NCI-H1048 (cell line): ENCODE measurements around the gene ATP6V1A.

ENCODE experiments used
- DNase-seq: peaks from one replicate; lab custom pipeline; 2025; lab: John Stamatoyannopoulos, UW

ATP6V1A gene

DNA sequence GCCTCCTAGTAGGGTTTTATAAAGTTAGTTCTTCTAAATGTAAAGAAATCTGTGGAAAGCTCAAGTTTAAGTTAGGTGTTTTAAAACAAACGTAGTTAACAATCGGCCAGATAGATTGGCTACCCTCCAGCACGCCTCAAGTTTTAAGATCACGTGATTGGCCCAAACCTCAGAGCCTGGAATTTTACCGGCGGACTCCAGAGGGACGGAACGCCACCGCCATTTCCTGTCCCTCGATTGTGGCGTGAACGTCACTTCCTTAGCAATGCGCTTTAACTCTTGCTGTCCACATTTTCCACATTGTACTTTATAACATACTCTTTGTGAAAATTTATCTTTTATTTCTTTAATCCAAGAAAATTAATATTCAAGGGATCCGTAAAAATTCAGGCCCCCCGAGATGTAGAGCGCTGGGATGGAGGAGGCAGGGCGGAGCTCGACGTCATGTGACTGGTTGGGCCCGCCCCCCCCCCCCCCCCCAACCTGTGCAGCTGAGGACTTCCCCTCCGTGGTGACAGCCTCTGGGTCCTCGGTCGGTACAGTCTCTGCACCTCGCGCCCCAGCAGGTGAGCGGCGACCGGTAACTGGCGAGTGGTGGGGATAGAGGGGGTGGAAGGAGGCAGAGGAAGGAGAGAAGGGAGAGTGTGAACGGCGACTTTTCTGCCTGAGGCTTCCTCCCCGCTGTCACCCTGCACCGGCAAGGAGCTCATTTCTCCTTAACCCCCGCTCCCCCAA, at the start of gene ATP6V1A:
TSS of gene ATP6V1A (plus strand) at position 488 of the 735 bp plus-strand sequence. CDS start 31,719 bp downstream, outside the sequence.
- DNase-seq = peak; percentile 89

- no peak for DNase-seq
Observed at GRCh38 chr3:113697500-113698090, 49.2 kb upstream of the ATP6V1A start.

DNA sequence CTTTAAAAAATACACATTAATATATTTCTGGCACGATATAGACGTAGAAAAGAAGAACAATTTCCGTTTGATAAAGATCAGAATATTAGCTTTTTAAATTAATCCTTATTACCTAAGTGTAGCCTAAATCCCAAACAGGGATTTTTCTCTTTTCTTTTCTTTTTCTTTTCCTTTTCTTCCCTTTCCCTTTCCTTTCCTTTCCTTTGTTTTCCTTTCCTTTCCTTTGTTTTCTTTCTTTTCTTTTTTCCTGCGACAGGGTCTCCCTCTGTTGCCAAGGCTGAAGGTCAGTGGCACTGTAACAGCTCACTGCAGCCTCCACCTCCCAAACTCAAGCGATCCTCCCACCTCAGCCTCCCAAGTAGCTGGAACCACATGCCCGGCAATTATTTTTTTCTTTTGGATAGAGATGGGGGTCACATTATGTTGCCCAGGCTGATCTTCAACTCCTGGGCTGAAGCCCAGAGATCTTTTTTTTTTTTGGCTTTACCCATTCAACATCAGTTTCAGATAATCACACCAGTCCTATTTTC, 48.6 kb upstream of the ATP6V1A start:
- no peak for DNase-seq

- no peak for DNase-seq
Observed at GRCh38 chr3:113698956-113699355, 47.9 kb upstream of the ATP6V1A start.

GRCh38 chr3:113707835-113708234, 39.0 kb upstream of the ATP6V1A start:
- DNase-seq = no peak

DNA sequence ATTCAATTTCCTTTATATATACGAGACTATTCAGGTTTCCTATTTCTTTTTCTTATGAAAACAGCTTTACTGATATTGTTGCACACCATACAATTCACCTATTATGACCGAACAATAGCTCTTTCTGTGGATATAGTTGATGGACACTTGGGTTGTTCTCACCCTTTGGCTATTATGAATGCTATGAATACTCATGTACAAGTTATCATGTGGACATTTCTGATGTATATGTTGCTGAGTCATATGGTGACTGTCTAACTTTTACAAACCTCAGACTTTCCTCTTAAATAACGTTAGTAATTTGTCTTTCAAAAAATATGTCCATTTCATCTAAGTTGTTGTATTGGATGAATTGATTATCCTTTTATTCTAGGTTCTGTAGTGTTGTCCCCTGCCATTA, 34.7 kb upstream of the ATP6V1A start:
- no peak for DNase-seq

- DNase-seq = no peak
Observed at GRCh38 chr3:113714702-113715101, 32.1 kb upstream of the ATP6V1A start.

DNA sequence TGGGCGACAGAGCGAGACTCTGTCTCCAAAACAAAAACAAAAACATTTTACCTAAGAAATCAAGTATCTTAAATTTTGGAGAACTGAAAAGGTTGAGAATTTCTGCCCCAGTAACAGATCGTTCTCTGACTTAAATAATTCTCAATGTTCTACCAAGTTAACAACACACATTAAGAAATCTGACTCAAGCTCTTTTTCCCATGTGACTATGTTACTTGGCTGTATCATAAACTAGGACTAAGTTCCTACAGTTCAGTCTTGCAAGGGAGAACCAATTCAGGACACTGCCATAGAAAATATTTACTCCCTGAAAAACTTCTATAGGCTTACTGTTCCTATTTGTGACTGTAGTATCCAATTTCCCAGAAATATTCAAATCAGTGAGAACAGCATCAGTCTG, 29.5 kb upstream of the ATP6V1A start:
- no peak for DNase-seq

- DNase-seq = no peak
Observed at GRCh38 chr3:113717818-113718217, 29.0 kb upstream of the ATP6V1A start.

GRCh38 chr3:113719294-113719693, 27.5 kb upstream of the ATP6V1A start:
- DNase-seq = no peak

DNA sequence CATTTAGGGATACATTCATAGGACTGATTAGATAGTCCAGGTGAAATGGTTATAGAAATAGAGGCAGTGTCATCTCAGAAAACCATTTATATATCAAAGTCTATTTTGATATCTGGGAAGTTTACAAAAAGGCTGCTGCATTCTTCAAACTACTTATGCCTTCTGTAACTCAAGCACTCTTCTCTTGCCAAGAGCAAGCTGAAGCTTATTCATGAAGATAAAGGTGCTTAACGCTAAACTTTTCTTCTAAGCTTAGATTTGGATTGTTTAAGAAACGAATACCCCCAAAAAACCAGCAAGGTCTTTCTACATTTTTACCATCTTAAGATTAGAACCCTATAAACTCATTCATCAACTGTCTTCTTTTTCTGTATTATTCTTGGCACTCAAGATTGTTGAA, 27.1 kb upstream of the ATP6V1A start:
- no peak for DNase-seq

DNA sequence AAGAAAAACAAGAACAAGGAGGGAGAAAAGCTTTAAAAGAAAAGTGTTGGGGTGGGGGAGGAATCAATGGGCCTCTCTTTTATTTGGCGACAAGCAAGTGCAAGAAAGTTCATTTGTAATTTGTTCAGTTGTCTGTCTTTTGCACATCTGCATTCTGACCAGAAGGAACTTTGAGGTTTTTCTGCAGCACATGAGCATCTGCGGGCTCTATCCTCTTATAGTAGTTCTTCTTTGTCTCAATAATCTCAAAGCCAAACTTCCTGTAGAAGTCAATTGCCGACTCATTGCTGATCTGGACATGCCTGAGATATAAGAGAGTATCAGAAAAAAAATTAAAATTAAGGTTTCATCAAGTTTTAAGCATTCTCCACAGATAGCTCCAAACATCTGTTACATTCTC, 25.2 kb upstream of the ATP6V1A start:
- no peak for DNase-seq

DNA sequence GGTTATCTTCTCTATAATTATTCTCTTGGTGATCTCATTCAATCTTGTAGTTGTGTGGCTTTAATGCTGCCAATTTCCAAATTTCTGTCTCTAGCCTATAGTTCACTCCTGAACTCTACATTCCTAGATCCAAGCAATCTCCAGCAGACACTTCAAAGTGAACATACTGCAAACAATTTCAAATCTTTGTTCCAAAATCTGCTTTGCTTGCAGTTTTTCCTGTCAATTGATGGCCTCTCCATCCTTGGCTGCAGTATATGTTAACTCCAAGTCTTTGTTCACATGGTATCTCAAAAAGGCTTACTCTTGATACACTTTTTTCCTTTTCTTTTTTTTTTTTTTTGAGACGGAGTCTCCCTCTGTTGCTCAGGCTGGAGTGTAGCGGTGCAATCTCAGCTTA, 18.2 kb upstream of the ATP6V1A start:
- no peak for DNase-seq

- no peak for DNase-seq
Observed at GRCh38 chr3:113730550-113730949, 16.3 kb upstream of the ATP6V1A start.

DNA sequence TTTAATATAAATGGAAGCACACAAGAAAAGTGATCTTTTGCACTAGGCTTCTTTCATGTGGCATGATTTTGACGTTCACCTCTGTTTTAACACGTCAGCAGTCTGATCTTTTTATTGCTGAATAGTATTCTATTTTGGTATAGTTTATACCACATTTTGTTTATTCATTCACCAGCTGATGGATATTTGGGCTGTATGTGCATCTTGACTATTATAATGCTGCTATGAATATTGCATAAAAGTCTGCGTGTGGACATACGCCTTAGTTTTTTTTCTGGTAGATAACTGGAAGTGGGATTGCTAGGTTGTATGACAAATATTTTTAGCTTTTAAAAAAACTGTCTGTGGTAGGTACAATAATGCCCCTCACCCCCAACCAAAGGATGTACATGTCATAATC, 15.1 kb upstream of the ATP6V1A start:
- DNase-seq = no peak

DNA sequence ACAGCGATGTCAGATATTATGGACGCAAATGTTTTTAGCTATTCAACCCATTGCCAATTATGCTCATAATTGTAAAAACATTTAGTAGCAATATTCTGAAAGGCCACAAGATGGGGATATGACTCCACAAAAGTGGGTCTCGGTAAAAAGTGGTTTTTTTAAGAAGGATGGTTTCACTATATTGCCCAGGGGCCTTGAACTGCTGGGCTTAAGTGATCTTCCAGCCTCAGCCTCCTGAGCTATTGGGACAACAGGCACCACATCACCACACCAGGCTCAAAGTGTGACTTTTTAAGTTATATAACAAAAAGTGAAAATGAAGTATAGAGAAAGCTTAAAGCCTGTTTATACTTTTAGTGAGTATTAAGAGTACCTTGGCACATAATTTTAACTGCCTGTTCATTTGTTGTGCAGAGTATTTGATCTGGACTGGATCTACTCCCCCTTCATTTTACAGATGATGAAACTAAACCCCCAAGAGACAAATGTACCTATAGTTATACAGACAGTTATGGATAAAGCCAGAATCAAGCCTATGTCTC, 10.2 kb upstream of the ATP6V1A start:
- peak; percentile 48 for DNase-seq

- no peak for DNase-seq
Observed at GRCh38 chr3:113741086-113741485, 5.7 kb upstream of the ATP6V1A start.

DNA sequence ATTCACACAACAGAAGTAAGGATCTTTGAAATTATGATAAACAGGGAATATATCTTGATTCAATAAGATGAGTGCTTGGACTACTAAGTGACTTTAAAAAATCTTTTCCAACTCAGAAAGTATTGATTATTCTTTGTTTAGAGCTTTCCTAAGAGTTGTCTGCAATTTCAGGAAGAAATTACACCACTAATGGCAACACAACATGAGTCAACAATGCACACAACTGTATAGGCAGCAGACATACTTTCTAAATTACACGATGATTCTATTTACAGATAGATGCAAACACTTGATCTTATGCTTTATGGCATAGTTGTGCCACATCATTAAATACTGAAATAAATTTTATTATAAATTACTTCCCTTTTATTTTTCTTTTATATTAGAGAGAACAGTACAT, 5.2 kb upstream of the ATP6V1A start:
- no peak for DNase-seq

DNA sequence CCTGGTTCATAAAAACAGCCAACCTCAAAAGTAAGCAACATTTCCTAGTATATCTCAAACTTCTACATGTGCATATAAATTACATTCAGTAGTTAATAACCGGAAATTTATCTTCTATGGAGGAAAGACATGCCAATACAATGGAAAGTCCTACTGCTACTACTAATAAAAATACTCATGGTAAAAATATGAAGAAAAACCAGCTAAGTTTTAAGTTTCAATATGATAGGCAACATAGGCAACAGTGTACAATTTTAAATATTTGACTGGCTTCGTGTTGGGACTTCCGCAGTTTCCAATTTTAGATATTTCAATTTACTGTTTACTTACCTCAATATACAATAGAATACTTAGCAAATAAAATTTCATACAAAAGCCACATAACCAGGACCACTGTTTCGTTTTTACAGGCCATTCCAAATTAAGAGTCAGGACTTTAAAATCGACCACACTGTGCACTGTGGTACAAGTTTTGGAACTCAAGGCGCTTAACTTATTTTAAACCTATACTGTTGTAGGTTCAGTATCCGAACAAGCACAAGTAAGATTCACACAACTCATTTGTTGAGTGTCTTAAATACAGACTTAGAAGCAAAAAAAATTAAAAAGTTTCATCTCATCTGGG, 3.7 kb upstream of the ATP6V1A start:
- no peak for DNase-seq

DNA sequence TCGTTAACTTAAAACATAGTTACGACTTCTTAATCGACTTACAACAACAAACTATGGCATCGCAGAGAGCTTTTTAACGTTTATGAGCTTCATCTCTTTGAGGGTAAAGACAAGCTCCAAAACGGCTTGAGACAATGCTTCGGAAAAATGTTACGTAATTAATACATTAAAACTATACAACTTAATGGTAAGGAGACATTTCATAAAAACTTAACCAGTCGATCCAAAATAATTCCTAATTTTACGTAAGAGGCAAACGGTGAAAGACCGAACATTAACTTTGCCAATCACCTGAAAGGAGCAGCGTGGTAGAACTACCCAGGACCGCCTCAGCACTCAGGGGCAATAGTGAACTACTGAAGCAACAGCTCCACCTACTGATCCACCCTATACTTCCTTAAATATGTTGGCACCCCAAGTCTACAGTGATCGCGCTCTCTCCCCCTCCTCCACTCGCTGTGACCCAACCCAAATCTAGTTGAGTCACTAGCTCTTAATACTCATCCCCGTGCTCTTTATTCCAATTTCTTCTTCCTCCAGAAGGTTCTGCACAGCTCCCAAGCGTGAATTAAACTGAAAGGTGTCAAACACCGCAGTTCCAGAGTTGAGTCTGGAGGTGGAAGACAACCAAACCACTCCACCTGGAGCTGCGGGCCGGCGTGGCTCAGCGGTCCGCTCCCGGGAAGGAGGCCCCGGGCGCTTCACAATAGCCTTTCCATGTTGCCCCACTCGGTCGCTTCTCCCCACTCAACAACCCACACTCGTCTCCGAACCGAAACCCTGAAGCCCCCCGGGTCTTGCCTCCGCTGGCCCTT, 1.7 kb upstream of the ATP6V1A start:
- DNase-seq = peak; percentile 52

DNA sequence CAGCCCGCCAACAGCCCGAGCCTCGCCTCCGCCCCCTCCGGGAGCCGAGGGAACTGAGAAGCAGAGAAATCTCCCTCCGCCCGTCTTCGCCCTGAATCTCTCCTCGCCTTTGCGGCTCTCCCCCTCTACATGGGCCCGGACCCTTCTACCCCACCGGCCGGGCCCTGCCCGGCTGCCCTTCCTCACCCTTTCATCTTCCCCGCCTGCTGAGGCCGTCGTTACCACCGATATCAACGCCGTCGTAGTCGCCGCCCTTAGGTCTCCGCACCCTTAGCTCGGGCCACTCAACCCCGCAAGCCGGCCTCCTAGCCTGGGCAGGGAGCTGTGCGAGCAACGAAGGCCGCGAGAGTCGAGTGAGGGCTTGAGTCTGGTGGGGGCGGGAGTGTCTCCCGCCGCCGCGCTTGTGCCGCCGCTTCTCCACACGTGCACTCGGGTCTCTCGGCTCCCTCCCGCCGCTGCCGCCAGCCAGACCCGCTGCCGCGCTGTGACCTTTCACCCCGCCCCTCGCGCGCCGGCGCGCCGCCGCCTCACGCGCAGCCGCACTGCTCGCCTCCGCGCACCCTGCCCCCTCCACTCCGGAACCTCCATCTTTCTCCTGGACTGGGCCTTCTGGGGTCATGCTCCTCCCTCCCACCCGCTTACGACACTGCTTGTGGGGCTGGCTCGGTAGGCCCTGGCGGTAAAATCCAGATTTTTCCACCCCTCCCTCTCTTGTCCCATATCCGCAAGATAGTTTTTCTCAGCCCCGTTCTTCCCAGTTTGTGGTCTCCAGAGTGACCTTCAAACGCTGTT, 883 bp upstream of the ATP6V1A start, which contains the start of gene NAA50:
TSS of gene NAA50 (minus strand) at position 494 of the 792 bp plus-strand sequence. CDS start at position 194, 300 bp downstream.
- peak; percentile 74 for DNase-seq
